ENCODE measurements around the gene DHRSX. TPM values are rescaled to one million over a fixed set of nuclear protein-coding genes. Genes with fewer than 3 reads are reported as not detected.
"Not testable (repeated sequence)": the region's sequence is repeated elsewhere in the genome, so short reads cannot be mapped to it uniquely, and the experiment has no call there.

DHRSX gene, protein sequence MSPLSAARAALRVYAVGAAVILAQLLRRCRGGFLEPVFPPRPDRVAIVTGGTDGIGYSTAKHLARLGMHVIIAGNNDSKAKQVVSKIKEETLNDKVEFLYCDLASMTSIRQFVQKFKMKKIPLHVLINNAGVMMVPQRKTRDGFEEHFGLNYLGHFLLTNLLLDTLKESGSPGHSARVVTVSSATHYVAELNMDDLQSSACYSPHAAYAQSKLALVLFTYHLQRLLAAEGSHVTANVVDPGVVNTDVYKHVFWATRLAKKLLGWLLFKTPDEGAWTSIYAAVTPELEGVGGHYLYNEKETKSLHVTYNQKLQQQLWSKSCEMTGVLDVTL
- polyA plus RNA-seq (ENCODE audit: insufficient read length in 10 of 10), result 10 to 100 TPM; 10.2 to 14.4 (median 12.9) TPM
- long read RNA-seq, donor 1, partial matches to known transcripts, result 6 of 8 reads
- long read RNA-seq, donor 1, other reads (novel, unspliced or antisense), result 0 of 8 reads
- long read RNA-seq, donor 2, partial matches to known transcripts, result 8 of 9 reads
- long read RNA-seq, donor 2, other reads (novel, unspliced or antisense), result 0 of 9 reads
- long read RNA-seq, donor 3, result 0 reads
- long read RNA-seq, donor 4, transcript DHRSX-201 (7 exons, 2,571 nt), result major isoform, 5 of 16 reads
- long read RNA-seq, donor 4, partial matches to known transcripts, result 11 of 16 reads
- long read RNA-seq, donor 4, other reads (novel, unspliced or antisense), result 0 of 16 reads
- long read RNA-seq, donor 5, transcript DHRSX-201 (7 exons, 2,571 nt), result major isoform, 5 of 12 reads
- long read RNA-seq, donor 5, partial matches to known transcripts, result 6 of 12 reads
- long read RNA-seq, donor 5, other reads (novel, unspliced or antisense), result 0 of 12 reads
- long read RNA-seq, donor 6, partial matches to known transcripts, result 5 of 8 reads
- long read RNA-seq, donor 6, other reads (novel, unspliced or antisense), result 0 of 8 reads
- long read RNA-seq, donor 7, partial matches to known transcripts, result 5 of 7 reads
- long read RNA-seq, donor 7, other reads (novel, unspliced or antisense), result 0 of 7 reads
- long read RNA-seq, donor 8, transcript DHRSX-201 (7 exons, 2,571 nt), result major isoform, 5 of 11 reads
- long read RNA-seq, donor 8, partial matches to known transcripts, result 6 of 11 reads
- long read RNA-seq, donor 8, other reads (novel, unspliced or antisense), result 0 of 11 reads
- long read RNA-seq, donor 9, result 0 reads

DNA sequence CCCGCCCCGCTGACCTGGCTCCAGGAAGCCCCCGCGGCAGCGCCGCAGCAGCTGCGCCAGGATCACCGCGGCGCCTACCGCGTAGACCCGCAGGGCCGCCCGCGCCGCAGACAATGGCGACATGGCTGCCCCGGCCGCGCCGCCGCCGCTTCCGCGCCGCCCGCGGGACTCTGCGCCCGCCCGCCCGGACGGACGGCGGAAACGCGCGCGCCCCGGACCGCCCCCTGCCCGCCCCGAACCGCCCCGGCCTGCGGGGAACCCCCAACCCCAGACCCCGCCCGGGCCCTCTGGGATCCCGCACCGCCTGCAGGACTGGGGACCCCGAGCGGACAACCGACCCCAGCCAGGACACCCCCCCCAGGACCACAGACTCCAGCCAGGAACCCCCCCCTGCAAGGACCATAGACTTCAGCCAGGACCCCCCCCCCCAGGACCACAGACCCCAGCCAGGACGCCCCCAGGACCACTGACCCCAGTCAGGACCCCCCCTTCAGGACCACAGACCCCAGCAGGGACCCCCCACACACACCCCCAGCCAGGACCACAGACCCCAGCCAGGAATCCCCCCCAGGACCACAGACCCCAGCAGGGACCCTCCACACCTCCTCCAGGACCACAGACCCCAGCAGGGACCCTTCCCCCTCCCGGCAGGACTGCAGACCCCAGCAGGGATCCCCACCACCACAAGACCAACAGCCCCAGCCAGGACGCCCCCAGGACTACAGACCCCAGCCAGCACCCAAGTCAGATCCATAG, at the start of gene DHRSX, which contains the start of gene ZBED1:
Gene DHRSX, minus strand, starts transcription at position 174 of the 756 bp plus-strand sequence. Its CDS starts 51 bp downstream, at position 123.
Gene ZBED1, minus strand, starts transcription at position 174 of the 756 bp plus-strand sequence. CDS start 10,257 bp downstream, outside the sequence.
- DNase-seq, result peak in 2 of 3 donors; percentile 37 to 70

DNA sequence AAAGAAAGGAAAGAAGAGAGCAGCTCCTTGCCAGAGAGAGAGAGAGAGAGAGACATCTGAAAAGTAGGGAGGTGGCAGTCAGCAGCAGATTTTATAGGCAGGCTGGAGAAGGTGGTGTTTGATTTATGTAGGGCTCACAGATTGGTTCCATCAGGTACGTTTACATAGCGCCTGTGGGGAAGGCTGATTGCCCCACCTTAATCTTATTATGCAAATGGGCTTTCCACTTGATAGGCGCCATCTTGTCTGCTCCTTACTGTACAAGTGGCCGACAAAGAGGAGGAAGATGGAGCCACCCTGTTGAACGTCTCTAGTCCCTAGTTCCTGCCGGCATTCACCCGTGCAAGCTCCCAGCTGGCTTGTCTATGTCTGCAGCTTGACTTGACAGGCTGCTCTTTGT, 49.1 kb upstream of the DHRSX start:
- no peak for DNase-seq

DNA sequence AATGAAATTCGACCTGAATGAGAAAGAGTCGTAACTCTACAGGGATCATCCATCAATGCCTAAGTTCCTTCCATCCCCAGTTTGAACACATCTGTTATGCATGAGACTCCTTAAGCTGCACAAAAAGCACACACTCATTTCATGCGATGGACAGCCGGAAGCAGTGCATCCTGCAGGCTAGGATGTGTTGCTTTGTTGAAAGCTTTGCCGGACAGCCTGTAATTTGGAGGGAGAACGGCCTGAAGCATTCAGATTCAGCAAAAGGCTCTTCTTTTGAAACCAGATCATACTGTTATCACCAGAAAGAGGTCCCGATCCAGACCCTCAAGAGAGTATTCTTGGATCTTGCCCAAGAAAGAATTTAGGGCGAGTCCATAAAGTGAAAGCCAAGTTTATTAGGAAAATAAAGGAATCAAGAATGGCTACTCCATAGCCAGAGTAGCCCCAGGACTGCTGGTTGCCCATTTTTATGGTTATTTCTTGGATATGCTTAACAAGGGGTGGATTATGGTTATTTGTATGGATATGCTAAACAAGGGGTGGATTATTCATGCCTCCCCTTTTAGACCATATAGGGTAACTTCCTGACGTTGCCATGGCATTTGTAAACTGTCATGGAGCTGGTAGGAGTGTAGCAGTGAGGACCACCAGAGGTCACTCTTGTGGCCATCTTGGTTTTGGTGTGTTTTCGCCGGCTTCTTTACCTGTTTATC, 48.1 kb upstream of the DHRSX start:
- peak in 2 of 3 donors; percentile 17 to 70 for DNase-seq

DNA sequence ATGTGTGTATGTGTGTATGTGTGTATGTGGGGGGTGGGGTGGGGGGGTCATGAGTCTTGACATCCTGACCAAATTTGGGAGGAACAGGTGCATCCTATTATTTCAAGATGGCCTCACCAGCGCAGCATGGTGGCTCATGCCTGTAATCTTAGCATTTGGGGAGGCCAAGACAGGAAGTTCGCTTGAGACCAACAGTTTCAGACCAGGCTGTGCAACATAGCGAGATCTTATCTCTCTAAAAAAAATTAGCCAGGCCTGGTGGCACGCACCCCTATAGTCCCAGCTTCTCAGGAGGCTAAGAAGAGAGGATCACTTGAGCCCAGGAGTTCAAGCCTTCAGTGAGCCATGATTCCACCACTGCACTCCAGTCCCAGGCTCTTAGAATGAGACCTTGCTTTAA, 47.0 kb upstream of the DHRSX start:
- no peak for DNase-seq

DNA sequence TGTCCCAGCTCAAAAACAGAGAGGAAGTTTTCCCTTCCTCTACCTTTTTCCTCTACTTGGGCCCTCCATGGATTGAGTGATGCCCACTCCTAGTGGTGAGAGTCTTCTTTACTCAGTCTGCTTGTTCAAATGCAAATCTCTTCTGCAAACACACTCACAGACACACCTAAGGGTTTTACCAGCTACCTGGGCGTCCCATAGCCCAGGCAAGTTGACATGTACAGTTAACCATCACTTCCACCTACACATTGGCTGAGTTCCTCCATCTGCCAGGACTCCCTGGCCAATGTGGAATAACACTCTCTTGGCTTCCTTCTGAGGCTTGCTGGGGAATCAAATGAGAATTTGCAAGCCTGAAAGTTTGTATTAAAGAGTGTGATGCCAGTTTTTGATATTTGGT, 45.7 kb upstream of the DHRSX start:
- DNase-seq, result no peak

DNA sequence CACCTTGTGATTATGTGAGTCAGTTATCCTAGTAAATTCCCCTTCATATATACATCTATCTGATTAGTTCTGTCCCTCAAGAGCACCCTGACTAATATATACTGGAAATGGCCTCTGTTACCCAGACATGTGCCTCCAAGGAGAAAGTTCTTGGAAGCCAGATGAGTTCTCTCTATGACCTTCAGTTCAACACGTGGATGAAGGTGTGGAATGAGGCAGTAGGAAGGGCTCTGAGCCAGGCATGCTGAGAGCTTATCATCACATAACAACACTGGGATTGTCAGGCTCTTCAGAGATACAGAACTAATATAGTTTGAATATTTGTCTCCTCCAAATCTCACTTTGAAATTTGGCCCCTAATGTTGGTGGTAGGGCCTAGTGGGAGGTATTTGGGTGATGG, 44.4 kb upstream of the DHRSX start:
- no peak for DNase-seq

DNA sequence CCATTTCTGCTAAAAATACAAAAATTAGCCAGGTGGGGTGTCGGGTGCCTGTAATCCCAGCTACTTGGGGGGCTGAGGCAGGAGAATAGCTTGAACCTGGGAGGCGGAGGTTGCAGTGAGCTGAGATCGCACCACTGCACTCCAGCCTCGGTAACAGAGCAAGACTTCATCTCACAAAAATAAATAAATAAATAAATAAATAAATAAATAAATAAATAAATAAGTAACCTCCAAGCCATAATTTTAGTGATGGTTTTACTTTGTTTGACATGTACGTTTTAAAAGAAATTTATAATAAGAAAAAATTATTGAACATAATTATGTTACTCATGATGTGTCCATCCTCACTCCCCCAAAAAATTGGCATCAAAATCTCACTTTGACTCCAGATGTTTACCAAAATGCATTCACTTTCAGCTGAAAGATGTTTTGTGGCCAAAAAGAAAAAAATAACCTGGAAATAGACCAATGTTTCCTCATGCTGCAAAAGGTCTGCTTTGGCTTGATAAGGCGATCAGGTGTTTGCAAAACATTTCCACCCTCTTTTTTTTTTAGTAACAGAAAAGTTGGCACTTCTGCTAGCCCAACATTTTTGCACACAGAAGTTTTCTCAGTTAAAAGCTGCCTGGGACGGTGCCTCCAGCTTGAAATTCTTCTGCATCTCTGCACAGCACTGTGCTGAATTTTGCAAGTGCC, 42.2 kb upstream of the DHRSX start:
- DNase-seq, result peak in 1 of 3 donors; percentile 64

DNA sequence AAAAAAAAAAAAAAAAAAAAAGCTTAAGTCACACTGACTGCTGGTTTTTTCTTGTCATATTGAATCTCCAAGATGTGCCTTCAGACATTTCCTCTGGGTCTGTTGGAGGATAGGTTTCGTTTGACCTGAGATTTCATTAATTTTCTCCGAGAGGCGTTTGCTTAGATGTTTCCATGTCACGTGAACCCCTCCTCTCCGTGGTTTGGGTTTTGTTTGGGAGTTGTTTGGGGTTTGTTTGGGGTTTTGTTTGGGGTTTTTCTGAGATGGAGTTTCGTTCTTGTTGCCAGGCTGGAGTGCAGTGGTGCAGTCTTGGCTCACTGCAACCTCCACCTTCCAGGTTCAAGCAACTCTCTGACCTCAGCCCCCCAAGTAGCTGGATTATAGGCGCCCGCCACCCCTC, 40.8 kb upstream of the DHRSX start:
- no peak for DNase-seq

DNA sequence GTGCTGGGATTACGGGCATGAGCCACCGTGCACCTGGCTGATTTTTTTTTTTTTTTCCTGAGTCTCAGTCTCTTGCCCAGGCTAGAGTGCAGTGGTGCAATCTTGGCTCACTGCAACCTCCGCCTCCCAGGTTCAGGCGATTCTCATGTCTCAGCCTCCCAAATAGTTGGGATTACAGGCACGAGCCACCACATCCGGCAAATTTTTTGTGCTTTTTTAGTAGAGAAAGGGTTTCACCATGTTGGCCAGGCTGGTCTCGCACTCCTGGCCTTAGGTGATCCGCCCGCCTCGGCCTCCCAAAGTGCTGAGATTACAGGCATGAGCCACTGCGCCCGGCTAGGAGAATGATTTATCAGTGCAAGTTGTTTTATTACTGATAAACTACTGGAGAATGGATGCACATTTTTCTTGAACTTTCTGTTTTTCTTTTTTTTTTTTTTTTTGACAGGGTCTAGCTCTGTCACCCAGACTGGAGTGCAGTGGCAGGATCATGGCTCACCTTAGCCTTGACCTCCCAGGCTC, 39.7 kb upstream of the DHRSX start:
- DNase-seq, result no peak

DNA sequence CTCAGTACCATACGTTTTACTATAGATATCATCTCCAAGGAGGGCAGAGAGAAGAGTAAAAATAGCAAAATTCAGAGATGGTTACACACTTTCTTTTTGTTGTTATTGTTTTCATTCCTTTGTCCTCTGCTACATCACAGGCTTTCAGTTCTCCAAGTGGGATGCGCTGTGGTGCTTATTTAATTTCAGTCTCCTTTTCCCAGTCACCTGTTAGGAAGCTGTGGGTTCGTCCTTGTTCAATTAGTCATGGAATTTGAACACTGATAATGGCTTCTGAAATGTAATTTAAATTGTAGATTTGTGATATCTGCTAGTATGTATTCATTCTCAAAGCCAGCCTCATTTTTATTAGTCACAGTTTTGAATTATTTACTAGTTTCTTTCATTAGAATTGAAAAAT, 38.8 kb upstream of the DHRSX start:
- no peak for DNase-seq

DNA sequence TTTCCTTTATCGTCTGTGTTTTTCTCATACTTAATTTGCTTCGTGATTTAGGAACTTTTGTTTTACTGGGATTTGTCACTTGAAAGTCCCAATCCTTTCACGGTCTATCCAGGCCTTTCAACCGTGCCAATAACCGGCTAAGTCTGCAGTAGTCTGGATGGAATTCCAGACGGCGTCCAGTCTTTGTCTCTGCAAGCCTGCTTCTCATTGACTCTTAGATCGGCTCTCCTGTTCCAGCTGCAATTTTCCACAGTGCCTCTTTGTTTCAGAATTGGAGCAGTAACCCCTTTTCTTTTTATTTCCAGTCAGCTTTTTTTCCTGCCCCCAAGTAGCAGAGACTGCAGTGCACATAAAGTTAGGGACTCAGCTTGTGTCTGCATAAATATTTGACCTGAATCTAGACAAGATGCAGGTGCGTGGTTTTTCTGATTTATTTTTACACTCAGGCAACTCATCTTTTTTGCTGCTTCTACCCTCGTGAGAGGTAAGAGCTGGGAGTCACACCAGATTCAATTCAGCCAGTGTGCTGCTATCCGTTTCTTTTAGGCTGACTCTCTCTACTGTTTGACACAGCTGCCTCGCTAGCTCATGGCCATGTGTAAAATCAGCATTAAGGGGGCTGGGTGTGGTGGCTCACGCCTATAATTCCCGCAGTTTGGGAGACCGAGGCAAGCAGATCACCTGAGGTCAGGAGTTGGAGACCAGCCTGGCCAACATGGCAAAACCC, 37.4 kb upstream of the DHRSX start:
- peak; percentile 48 to 85 (median 53) for DNase-seq

DNA sequence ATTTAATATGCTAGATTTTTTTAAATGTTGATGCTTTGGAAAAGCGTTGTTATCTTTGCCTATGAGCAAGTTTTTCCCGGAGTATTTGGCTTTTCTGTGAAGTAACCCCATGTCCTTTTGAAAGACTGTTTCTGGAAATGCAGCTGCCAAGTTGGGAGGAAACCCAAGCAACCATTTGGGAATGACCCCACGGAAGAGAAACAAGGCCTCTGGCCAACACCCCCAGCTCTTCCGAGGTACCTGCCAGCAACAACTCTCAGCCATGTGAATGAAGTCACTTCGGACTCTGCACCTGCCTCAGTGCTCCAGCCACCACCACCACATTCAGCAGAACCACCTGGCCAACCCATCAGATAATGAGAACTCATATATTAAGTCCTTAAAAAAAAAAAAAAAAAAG, 36.2 kb upstream of the DHRSX start:
- DNase-seq, result peak; percentile 39 to 84 (median 60)

DNA sequence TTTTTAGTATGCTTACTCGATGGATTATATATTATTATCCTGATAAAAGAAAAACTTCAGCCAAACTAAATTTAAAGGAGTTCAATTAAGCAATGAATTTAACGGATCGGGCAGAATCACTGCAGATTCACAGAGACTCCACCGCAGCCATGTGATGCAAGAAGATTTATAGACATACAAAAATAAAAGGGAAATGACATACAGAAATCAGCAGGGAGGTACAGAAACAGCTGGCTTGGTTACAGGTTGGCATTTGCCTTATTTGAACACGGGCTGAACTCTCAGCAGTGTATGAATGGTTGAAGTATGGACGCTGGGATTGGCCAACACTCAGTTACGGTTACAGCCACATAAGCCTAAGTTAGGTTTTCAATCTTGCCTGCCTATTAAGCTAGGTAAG, 35.4 kb upstream of the DHRSX start:
- DNase-seq, result no peak

DNA sequence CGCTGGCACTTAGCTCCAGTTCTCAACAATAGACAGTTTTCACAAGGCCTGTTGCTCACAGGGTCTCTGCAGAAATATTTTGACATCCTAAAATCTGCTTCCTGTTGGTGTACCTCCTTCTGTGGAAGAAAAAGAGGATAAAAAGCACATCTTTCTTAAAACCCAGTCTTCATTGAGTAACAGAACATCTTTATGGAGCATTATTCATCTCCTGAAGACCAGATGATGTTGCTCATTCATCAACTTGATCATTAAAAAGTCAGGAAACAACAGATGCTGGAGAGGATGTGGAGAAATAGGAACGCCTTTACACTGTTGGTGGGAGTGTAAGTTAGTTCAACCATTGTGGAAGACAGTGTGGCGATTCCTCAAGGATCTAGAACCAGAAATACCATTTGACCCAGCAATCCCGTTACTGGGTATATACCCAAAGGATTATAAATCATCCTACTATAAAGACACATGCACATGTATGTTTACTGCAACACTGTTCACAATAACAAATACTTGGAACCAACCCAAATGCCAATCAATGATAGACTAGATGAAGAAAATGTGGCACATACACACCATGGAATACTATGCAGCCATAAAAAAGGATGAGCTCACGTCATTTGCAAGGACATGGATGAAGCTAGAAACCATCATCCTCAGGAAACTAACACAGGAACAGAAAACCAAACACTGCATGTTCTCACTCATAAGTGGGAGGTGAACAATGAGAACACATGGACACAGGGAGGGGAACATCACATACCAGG, 33.7 kb upstream of the DHRSX start:
- not testable (repeated sequence) for DNase-seq

DNA sequence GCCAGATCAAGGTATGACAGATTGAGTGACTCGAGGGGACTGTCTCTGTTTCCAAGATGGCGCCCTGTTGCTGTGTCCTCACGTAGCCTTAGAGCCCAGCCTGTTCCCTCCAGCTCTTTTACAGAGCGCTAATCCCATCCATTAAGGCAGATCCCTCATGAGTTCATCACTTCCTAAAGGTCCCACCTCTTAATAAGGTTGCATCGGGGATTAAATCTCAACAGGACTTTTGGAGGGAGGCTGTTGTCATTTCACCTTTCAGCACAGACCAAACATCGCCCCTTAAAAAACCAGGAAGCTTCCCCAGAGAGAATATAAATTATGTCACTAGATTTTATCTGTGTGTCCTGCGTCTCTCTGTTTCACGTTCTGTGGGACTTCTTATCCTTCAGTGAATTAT, 32.6 kb upstream of the DHRSX start:
- no peak for DNase-seq

DNA sequence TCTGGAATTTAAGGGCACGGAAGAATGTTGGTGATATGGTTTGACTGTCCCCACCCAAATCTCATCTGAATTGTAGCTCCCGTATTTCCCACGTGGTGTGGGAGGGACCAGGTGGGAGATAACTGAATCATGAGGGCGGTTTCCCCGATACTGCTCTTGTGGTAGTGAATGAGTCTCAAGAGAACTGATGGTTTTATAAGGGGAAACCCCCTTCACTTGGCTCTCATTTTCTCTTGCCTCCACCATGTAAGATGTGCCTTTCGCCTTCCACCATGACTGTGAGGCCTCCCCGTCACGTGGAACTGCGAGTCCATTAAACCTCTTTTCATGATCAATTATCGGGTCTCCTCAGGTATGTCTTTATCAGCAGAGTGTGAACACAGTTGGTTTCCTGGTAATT, 25.6 kb upstream of the DHRSX start:
- DNase-seq, result no peak

DNA sequence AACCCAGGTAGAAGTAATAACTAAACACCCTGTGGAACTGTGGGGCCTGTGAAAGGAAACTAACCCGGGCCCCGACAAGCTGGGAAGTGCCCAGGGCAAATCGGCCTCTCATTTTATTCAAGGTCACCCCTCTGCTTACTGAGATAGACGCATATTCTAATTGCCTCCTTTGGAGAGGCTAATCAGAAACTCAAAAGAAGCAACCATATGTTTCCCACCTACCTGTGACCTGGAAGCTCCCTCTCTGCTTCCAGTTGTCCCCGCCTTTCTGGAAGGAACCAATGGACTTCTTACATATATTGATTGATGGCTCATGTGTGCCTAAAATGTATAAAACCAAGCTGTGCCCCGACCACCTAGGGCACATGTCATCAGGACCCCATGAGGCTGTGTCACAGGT, 23.1 kb upstream of the DHRSX start:
- no peak for DNase-seq

DNA sequence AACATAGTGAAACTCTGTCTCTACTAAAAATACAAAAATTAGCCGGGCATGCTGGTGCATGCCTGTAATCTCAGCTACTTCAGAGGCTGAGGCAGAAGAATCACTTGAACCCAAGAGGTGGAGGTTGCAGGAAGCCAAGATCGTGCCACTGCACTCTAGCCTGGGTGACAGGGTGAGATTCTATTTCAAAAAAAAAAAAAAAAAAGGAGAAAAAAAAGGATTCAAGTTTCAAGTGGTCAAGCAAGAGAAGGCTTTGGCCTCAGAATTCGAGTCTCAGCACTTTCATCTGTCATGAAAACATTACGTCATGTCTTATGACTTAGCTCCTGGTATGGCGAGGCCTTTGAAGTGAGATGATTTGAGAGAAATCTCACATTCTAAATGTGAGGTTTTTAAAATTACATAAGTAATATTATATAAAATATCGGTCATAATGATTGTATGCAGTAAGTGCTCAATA, 21.2 kb upstream of the DHRSX start:
- DNase-seq, result no peak

Data from muscle of back (tissue), 13 donors.